Measurements from ENCODE around the gene PNKD. TPM values are rescaled to one million over a fixed set of nuclear protein-coding genes. Genes with fewer than 3 reads are reported as not detected.

Gene PNKD
- polyA plus RNA-seq, 2 of the 4 experiments (the other 2 are of a cell fraction): 46.2 to 51.7 TPM

- DNase-seq (ENCODE audit: low read depth in 1 of 2, low spot score in 1 of 2) (no peak), ATAC-seq (no peak), FAIRE-seq (no peak)
- 94% methylated on average over 5 of the region's 5 CpGs for WGBS (ENCODE audit: missing lambda C conversion rate)
- Histone ChIP-seq H3K4me1 (no peaks in the 10 kb centered on the region), H3K4me2 (no peak overlapping the region), H3K9me3 (no peaks in the 10 kb centered on the region), H3K4me3 (no peak overlapping the region), H3K27ac (no peak overlapping the region)
- no peak for TF ChIP-seq CBX8 (IDR thresholded peaks at IDR 0.05)
- TF ChIP-seq CBX2 (IDR thresholded peaks at IDR 0.05; ENCODE audit: borderline replicate concordance, low read depth): no peak
- no peak for TF ChIP-seq BHLHE40 (IDR thresholded peaks at IDR 0.05; ENCODE audit: low read depth, low read length)
- TF ChIP-seq NFE2L2 (conservative IDR thresholded peaks at IDR 0.05; ENCODE audit: low read length): no peak
- no peak for TF ChIP-seq ATOH8 (CRISPR knock-in tag; IDR thresholded peaks at IDR 0.05; ENCODE audit: low read depth)
- TF ChIP-seq JUN (IDR thresholded peaks at IDR 0.05): no peak
- TF ChIP-seq CHD2 (IDR thresholded peaks at IDR 0.05; ENCODE audit: low read length, partially characterized antibody): no peak
- ChIA-PET CTCF (interaction anchor here (1.1 to 3.5 kb wide), 4 partner anchors 14 to 50 kb away, joined by 3 to 14 read pairs (median 6); partner anchors contain the start of gene CATIP), POLR2A (interaction anchor here (0.6 kb wide), 1 partner anchor 19 kb away, joined by 3 read pairs; no protein-coding TSS in a partner anchor)
These were observed 72.5 kb downstream of the PNKD start for GRCh38 chr2:218342837-218343236.

GRCh38 chr2:218343591-218343990 is 73.3 kb downstream of the PNKD start:
- H3K27ac ChIP-seq: no peak overlapping the region; a peak in 1 of 6 replicates
- H3K4me3 ChIP-seq: no peak overlapping the region
- CTCF ChIA-PET: interaction anchor here (1.4 to 3.4 kb wide), 3 partner anchors 10 to 51 kb away, joined by 3 to 14 read pairs (median 4); partner anchors contain the start of gene CATIP
- ATAC-seq (peak; percentile 27 to 44; a peak in 3 of 6 replicates), FAIRE-seq (no peak), DNase-seq (ENCODE audit: low read depth in 1 of 2, low spot score in 1 of 2) (no peak)
- no peak overlapping the region for H3K4me2 ChIP-seq
- WGBS (ENCODE audit: missing lambda C conversion rate): 69% methylated on average over 3 of the region's 3 CpGs
- H3K9me3 ChIP-seq: no peaks in the 10 kb centered on the region
- POLR2A ChIA-PET: no interaction called here
- TF ChIP-seq GATA3 (IDR thresholded peaks at IDR 0.05; ENCODE audit: borderline replicate concordance) (no peak), EP300 (IDR thresholded peaks at IDR 0.05) (no peak), JUN (IDR thresholded peaks at IDR 0.05) (no peak), POLR2A (IDR thresholded peaks at IDR 0.05; ENCODE audit: low read length) (no peak), RNF2 (IDR thresholded peaks at IDR 0.05; ENCODE audit: borderline replicate concordance, low read depth) (no peak), FOSB (CRISPR knock-in tag; IDR thresholded peaks at IDR 0.05) (no peak), SMC3 (IDR thresholded peaks at IDR 0.05) (no peak), CTCF (IDR thresholded peaks at IDR 0.05) (no peak), NR3C1 (IDR thresholded peaks at IDR 0.05) (no peak), PBX3 (IDR thresholded peaks at IDR 0.05) (no peak), CEBPB (IDR thresholded peaks at IDR 0.05) (no peak)
- H3K4me1 ChIP-seq: no peaks in the 10 kb centered on the region

- CTCF ChIA-PET: interaction anchor here (0.9 to 3.4 kb wide), 4 partner anchors 9 to 52 kb away, joined by 3 to 14 read pairs (median 4); partner anchors contain the start of gene CATIP
These were observed 73.9 kb downstream of the PNKD start for GRCh38 chr2:218344090-218344754.

More at GRCh38 chr2:218344090-218344754, 73.9 kb downstream of the PNKD start:
- no peak for FAIRE-seq
- Histone ChIP-seq H3K27ac (no peak overlapping the region), H3K4me3 (no peak overlapping the region), H3K9me3 (no peaks in the 10 kb centered on the region), H3K4me2 (no peak overlapping the region), H3K4me1 (no peaks in the 10 kb centered on the region)
- TF ChIP-seq MYC (IDR thresholded peaks at IDR 0.05; ENCODE audit: borderline replicate concordance, low read length) (no peak), CHD4 (IDR thresholded peaks at IDR 0.05; ENCODE audit: borderline replicate concordance) (no peak), RFX5 (IDR thresholded peaks at IDR 0.05) (no peak), MAFK (IDR thresholded peaks at IDR 0.05; ENCODE audit: partially characterized antibody) (no peak), ZC3H11A (IDR thresholded peaks at IDR 0.05) (no peak), CHD2 (IDR thresholded peaks at IDR 0.05; ENCODE audit: low read length, partially characterized antibody) (no peak)
- 93% methylated on average over 12 of the region's 12 CpGs for WGBS (ENCODE audit: missing lambda C conversion rate)
- POLR2A ChIA-PET: no interaction called here
- no peak for DNase-seq (ENCODE audit: low read depth in 1 of 2, low spot score in 1 of 2)
- no peak for ATAC-seq
